Upper lobe of left lung (tissue), 6 donors: ENCODE results near the gene KAZN. TPM values are rescaled to one million over a fixed set of nuclear protein-coding genes. Genes with fewer than 3 reads are reported as not detected.

Experiments
- ATAC-seq, 2 donors: fragments of 200-7000 bp; cut with Tn5 transposase; one replicate each; pipeline ENCODE4 v1.9.1; 2022; ENCODE audit warnings: mild to moderate bottlenecking in 2 of 2, moderate library complexity in 2 of 2; ENCODE audit not compliant: low FRiP score in 2 of 2
- DNase-seq, 2 donors: peaks; one replicate each; pipeline ENCODE4 v3.0.0-alpha.2; 2019 to 2020
- H3K27ac ChIP-seq, 4 donors: fragments of 200-600 bp; sonication (generic); one replicate each; pipeline ENCODE4 v1.5.1; 2016 to 2019
- H3K27me3 ChIP-seq, 4 donors: fragments of 200-600 bp; sonication (generic); one replicate each; pipeline ENCODE4 v1.5.1; 2017 to 2019
- H3K36me3 ChIP-seq, 4 donors: fragments of 200-600 bp; sonication (generic); one replicate each; pipeline ENCODE4 v1.5.1; 2016 to 2019
- H3K4me1 ChIP-seq, 4 donors: fragments of 200-600 bp; sonication (generic); one replicate each; pipeline ENCODE4 v1.5.1; 2018 to 2019
- H3K4me3 ChIP-seq, 4 donors: fragments of 200-600 bp; sonication (generic); one replicate each; pipeline ENCODE4 v1.5.1; 2017 to 2019; ENCODE audit warnings: mild to moderate bottlenecking in 2 of 4, moderate library complexity in 1 of 4
- H3K9me3 ChIP-seq, 4 donors: fragments of 200-600 bp; sonication (generic); one replicate each; pipeline ENCODE4 v1.5.1; 2018 to 2019
- EP300 ChIP-seq, 4 donors: sonication (generic); formaldehyde crosslinking; IDR thresholded peaks; one replicate each; pipeline ENCODE4 v1.5.1; 2017; ENCODE audit warnings: antibody characterized with exemption in 4 of 4, control low read depth in 2 of 4
- POLR2A ChIP-seq, 4 donors: fragments of 450-650 bp; IDR thresholded peaks; one replicate each; pipeline ENCODE4 v1.5.1; 2016 to 2017; ENCODE audit warnings: antibody characterized with exemption in 4 of 4, mild to moderate bottlenecking in 2 of 4
- POLR2AphosphoS5 ChIP-seq, 2 donors: sonication (generic); formaldehyde crosslinking; IDR thresholded peaks; one replicate each; pipeline ENCODE4 v1.5.1; 2017; ENCODE audit warnings: antibody characterized with exemption in 2 of 2
- WGBS, 2 donors: methylation state at CpG; one replicate each; pipeline ENCODE4 v1.1.5; 2017 to 2018; 5-methylcytosine and 5-hydroxymethylcytosine counted together
- total RNA-seq, 6 donors: library from RNA; depleted of rRNA in 4 of 6; stranded (reverse); fragments of >200 nt in 4 of 6; gene quantifications; one replicate each; pipeline versions ENCODE4 v1.1.0 to v1.2.1, GENCODE V29; 2016 to 2021
- TF ChIP-seq, protein P1 (sequence below), 6 experiments: fragments of 450-650 bp in 4 of 6; fragments of 200-600 bp in 2 of 6; sonication (generic) in 2 of 6; IDR thresholded peaks; one replicate each; pipeline ENCODE4 v1.5.1; 2016 to 2019; ENCODE audit warnings: antibody characterized with exemption in 6 of 6
- donor health status: DM: no; HTN: no; CAD: no; lungs with moderate emphysema.
- donor health status: DM: no; HTN: yes; CAD: no; lungs with severe emphysema.

Gene KAZN
- total RNA-seq, 6 donors from 2014 or later = 11.5 to 30.0 (median 17.6) TPM

DNA sequence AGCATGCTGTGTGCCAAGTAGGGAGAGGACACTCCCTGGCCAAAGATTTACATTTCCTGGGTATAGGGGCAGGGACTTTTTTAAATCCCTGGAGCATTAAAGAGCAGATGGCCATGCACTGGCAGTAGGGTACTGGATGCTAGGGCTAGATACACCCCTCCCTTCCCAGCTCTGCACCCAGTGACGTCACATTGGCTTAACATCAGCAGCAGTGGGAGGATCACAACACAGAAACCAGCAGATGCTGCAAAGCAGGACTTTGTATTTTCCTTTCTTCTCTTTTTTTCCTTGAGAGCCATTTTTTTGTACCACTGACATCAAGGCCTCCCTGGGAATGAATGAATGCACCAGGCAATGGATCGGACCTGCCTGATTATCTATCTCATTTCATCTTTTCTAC is 243.0 kb downstream of the KAZN start:
- no peak overlapping the region for H3K4me3 ChIP-seq
- WGBS, 2 donors = 80 to 83% methylated on average over 2 of the region's 2 CpGs
- TF ChIP-seq, protein P1, sequence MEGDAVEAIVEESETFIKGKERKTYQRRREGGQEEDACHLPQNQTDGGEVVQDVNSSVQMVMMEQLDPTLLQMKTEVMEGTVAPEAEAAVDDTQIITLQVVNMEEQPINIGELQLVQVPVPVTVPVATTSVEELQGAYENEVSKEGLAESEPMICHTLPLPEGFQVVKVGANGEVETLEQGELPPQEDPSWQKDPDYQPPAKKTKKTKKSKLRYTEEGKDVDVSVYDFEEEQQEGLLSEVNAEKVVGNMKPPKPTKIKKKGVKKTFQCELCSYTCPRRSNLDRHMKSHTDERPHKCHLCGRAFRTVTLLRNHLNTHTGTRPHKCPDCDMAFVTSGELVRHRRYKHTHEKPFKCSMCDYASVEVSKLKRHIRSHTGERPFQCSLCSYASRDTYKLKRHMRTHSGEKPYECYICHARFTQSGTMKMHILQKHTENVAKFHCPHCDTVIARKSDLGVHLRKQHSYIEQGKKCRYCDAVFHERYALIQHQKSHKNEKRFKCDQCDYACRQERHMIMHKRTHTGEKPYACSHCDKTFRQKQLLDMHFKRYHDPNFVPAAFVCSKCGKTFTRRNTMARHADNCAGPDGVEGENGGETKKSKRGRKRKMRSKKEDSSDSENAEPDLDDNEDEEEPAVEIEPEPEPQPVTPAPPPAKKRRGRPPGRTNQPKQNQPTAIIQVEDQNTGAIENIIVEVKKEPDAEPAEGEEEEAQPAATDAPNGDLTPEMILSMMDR (IDR thresholded peaks at IDR 0.05) = no peak
- TF ChIP-seq POLR2AphosphoS5 (IDR thresholded peaks at IDR 0.05) = no peak
- TF ChIP-seq EP300 (IDR thresholded peaks at IDR 0.05) = no peak
- no peak for TF ChIP-seq POLR2A (IDR thresholded peaks at IDR 0.05)
- ATAC-seq (no peak), DNase-seq (no peak)
- no peaks in the 10 kb centered on the region for H3K36me3 ChIP-seq
- peaks cover 0 to 17% (median 15%) of the 10 kb centered on the region in 4 donors for H3K9me3 ChIP-seq
- H3K27me3 ChIP-seq = no peaks in the 10 kb centered on the region
- H3K4me1 ChIP-seq = no peaks in the 10 kb centered on the region
- H3K27ac ChIP-seq = no peak overlapping the region

DNA sequence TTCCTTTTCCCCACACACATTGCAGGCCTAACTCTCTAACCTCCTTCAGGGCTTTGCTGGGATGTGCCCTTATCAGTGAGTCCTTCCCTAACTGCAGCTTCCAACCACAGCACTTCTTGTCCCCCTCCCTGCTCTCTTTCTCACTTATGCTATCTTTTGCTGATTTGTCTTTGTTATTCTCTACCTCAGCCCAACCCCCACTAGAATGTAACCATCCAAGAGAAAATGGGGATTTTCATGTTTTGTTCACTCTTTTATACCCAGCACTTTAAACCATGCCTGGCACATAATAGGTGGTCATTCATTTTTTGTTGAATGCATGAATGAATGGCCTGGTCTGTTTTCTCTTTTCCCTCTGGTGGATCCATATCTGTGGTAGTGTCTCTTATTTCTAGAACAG is 243.5 kb downstream of the KAZN start:
- no peaks in the 10 kb centered on the region for H3K36me3 ChIP-seq
- H3K4me1 ChIP-seq = no peaks in the 10 kb centered on the region
- H3K27me3 ChIP-seq = no peaks in the 10 kb centered on the region
- no peak overlapping the region for H3K4me3 ChIP-seq
- peaks cover 0 to 17% (median 15%) of the 10 kb centered on the region in 4 donors for H3K9me3 ChIP-seq
- no peak for DNase-seq
- no peak overlapping the region for H3K27ac ChIP-seq
- no peak for ATAC-seq
- TF ChIP-seq POLR2AphosphoS5 (IDR thresholded peaks at IDR 0.05) = no peak
- TF ChIP-seq, protein P1 (IDR thresholded peaks at IDR 0.05) = no peak
- no peak for TF ChIP-seq EP300 (IDR thresholded peaks at IDR 0.05)
- no peak for TF ChIP-seq POLR2A (IDR thresholded peaks at IDR 0.05)

DNA sequence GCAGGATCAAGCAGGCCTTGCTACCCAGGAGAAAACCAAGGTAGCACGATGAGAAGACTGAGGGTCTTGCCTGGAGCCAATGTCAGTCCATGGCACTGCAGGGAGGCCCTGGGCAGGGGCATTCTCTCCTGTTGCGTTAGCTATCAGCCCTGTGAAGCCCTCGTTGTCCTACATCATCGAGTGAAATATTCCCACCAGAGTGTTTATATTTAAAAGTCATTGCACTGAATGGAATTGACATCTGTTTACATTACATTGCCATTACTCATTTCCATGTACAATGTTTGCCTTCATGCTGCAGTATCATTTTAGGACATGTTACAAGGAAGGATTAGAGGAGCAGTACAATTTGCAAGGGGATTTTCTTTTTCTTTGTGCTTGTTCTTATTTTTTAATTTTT is 243.9 kb downstream of the KAZN start:
- Histone ChIP-seq H3K27me3 (no peaks in the 10 kb centered on the region), H3K4me3 (no peak overlapping the region), H3K36me3 (no peaks in the 10 kb centered on the region), H3K9me3 (peaks cover 0 to 17% (median 15%) of the 10 kb centered on the region in 4 donors), H3K27ac (no peak overlapping the region), H3K4me1 (no peaks in the 10 kb centered on the region)
- ATAC-seq (no peak), DNase-seq (no peak)
- TF ChIP-seq, protein P1 (IDR thresholded peaks at IDR 0.05) = no peak
- TF ChIP-seq POLR2A (IDR thresholded peaks at IDR 0.05) (no peak), POLR2AphosphoS5 (IDR thresholded peaks at IDR 0.05) (no peak), EP300 (IDR thresholded peaks at IDR 0.05) (no peak)
- WGBS, 2 donors = 50 to 59% methylated on average over 4 of the region's 4 CpGs

DNA sequence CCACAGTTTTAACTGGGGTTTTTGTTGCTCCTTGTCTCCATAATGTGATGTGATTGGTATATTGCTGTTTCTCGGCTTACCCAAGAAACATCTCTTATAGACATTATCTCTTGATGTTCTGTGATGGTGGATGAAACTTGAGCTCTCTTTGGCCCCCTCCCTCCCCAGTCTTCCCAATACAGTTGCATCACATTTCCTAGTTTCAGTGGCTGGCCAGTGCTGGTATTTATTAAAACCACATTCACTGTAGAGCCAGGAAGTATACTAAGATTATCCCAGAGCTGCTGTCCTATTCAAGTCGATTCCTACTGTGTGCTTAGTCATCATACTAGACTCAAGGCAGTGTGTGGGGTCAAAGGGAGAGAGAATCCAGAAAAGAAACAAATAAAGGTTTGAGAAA is 244.4 kb downstream of the KAZN start:
- H3K27ac ChIP-seq = peak overlapping the region in 2 of 4 donors; percentile 1 to 6
- no peak overlapping the region for H3K4me3 ChIP-seq
- no peak for DNase-seq
- TF ChIP-seq POLR2A (IDR thresholded peaks at IDR 0.05) (no peak), POLR2AphosphoS5 (IDR thresholded peaks at IDR 0.05) (no peak)
- ATAC-seq = no peak
- H3K4me1 ChIP-seq = no peaks in the 10 kb centered on the region
- WGBS, 2 donors = 72 to 76% methylated on average over 2 of the region's 2 CpGs
- H3K36me3 ChIP-seq = no peaks in the 10 kb centered on the region
- no peaks in the 10 kb centered on the region for H3K27me3 ChIP-seq
- H3K9me3 ChIP-seq = peaks cover 0 to 17% (median 15%) of the 10 kb centered on the region in 4 donors

DNA sequence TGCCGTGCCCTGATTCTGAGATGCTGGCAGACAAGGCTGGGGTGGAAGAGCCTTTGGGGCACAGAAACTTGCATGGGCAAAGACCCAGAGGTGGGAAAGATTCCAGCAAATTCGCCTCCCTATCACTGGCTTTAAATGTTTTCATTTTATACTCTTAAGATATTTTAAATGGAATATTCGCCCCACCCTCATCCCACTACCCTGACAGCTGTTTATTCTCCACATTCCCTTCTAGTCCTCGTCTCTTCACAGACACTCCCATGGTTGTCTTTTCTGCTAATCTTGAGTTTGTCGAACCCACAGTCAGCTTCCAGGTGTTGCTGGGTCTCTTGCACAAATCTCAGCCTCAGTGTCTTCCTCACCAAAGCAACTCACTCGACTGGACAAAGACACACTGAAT is 245.0 kb downstream of the KAZN start:
- H3K4me1 ChIP-seq = no peaks in the 10 kb centered on the region
- H3K9me3 ChIP-seq = peaks cover 0 to 17% (median 15%) of the 10 kb centered on the region in 4 donors
- 61 to 72% methylated on average over 6 of the region's 6 CpGs for WGBS, 2 donors
- H3K27ac ChIP-seq = peak overlapping the region in 2 of 4 donors; percentile 1 to 32
- H3K36me3 ChIP-seq = no peaks in the 10 kb centered on the region
- no peak for TF ChIP-seq POLR2A (IDR thresholded peaks at IDR 0.05)
- TF ChIP-seq, protein P1 (IDR thresholded peaks at IDR 0.05) = no peak
- no peak for DNase-seq
- H3K27me3 ChIP-seq = no peaks in the 10 kb centered on the region
- no peak for ATAC-seq
- no peak overlapping the region for H3K4me3 ChIP-seq
